PC-3 (cell line): ENCODE data around the gene CNGA2.

Experiments
- CTCF ChIP-seq: fragments of 300-600 bp; sonication (generic); conservative IDR thresholded peaks from 2 replicates; pipeline ENCODE4 v1.5.1; 2017; ENCODE audit warnings: antibody characterized with exemption, low read depth, mild to moderate bottlenecking, low read length
- EZH2phosphoT487 ChIP-seq: fragments of 300-600 bp; sonication (generic); IDR thresholded peaks from 2 replicates; pipeline ENCODE4 v1.6.1; 2018; ENCODE audit warnings: mild to moderate bottlenecking, antibody characterized with exemption, low read length, borderline replicate concordance

- no peak for TF ChIP-seq CTCF
- TF ChIP-seq EZH2phosphoT487, result no peak
Observed at GRCh38 chrX:151688695-151689094, 45.9 kb upstream of the CNGA2 start.
